Astrocyte (in vitro differentiated cells and primary cell): Measurements from ENCODE around the gene RPS25.

Source experiments
- EZH2 ChIP-seq: IDR thresholded peaks from 2 replicates; pipeline ENCODE4 v1.6.1; 2012; ENCODE audit warnings: mild to moderate bottlenecking, low read length, inconsistent platforms; ENCODE audit not compliant: insufficient read depth
- TF ChIP-seq, protein P1 (sequence below): IDR thresholded peaks from 2 replicates; pipeline ENCODE4 v1.5.1; 2011; ENCODE audit warnings: low read depth, mild to moderate bottlenecking, inconsistent platforms, low read length, moderate library complexity; ENCODE audit not compliant: insufficient read depth

DNA sequence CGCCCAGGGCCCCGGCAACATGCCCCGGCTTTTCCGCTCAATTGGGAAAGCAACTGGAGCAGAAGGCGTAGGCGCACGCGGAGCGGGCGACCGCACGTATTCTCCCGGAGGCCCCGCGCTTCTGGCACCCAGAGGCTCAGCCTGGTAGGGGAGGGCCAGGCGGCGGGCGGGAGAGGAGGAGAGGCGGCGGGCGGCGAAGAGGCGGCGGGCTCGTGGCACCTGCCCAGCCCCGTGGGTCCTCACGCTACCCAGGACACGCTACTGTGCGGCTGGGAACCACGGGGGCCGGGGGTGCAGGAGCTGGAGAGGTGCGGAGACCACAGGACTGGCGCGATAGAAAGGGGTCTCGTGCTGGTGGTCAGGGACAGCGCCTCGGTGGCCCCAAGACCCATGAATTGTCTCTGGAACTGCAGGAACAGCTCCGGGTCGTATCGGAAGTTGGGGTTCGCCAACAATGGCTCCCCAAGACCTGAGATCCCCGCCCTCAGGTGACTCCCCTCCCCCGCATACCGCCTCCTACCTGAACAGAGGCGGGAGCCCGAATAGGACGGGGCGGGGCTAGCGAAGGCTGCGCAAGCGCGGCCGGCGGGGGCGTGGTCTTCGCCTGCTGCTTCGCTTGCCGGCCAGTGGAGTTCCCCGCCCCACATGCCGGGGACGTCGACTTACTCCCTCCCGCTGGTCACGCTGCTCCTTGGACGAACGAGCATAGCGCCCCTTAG is 12.3 kb upstream of the RPS25 start, which contains the start of gene SLC37A4:
- TF ChIP-seq, protein P1, sequence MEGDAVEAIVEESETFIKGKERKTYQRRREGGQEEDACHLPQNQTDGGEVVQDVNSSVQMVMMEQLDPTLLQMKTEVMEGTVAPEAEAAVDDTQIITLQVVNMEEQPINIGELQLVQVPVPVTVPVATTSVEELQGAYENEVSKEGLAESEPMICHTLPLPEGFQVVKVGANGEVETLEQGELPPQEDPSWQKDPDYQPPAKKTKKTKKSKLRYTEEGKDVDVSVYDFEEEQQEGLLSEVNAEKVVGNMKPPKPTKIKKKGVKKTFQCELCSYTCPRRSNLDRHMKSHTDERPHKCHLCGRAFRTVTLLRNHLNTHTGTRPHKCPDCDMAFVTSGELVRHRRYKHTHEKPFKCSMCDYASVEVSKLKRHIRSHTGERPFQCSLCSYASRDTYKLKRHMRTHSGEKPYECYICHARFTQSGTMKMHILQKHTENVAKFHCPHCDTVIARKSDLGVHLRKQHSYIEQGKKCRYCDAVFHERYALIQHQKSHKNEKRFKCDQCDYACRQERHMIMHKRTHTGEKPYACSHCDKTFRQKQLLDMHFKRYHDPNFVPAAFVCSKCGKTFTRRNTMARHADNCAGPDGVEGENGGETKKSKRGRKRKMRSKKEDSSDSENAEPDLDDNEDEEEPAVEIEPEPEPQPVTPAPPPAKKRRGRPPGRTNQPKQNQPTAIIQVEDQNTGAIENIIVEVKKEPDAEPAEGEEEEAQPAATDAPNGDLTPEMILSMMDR: no peak
- no peak for TF ChIP-seq EZH2
